GM12892 (cell line): ENCODE data around the gene SLC4A5.

Experiments used
- POLR2A ChIP-seq: IDR thresholded peaks from 2 replicates; pipeline ENCODE4 v1.6.1; 2011; ENCODE audit warnings: low read depth, low read length, control low read depth
- POLR2AphosphoS5 ChIP-seq: IDR thresholded peaks from 2 replicates; pipeline ENCODE4 v1.6.1; 2011; ENCODE audit warnings: low read depth, low read length, control low read depth
- TAF1 ChIP-seq: IDR thresholded peaks from 2 replicates; pipeline ENCODE4 v1.6.1; 2011; ENCODE audit warnings: low read depth, mild to moderate bottlenecking, control low read depth, low read length, borderline replicate concordance

DNA sequence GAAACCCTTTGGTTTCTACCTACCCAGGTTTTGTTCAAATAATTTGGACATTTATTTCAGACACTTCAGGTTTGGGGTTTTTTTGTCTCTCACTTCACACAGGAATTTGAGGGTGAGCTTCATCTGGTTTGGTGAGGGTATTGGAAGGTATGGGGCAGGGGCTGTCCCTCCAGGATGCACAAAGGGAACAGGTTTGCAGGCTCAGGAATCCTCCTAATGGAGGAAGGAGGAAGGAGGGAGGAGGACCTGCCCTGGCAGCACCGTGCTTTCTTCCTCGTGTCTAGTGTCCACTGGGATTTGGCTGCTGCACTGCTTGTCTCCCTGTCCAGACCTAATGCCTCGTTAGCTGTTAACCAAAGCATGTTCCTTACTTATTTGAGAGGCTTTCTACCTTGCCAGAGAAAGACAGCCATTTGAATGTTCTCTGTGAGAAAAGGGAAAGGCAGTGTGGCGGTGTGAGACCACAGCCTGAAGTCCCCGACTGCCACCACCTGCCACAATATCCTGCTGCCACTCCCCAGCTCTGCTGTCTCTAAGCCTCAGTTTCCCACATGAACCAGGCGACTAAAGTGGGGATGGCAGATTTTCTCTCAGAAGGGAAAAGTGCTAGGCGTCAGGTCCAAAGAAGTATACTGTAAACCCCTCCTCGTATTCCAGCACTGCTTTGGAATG, 2.2 kb upstream of the SLC4A5 start:
- TF ChIP-seq POLR2AphosphoS5 (no peak), POLR2A (no peak), TAF1 (no peak)
